Measurements from ENCODE around the gene MVB12B. TPM values are rescaled to one million over a fixed set of nuclear protein-coding genes. Genes with fewer than 3 reads are reported as not detected.

MVB12B gene
- polyA plus RNA-seq, 1 donor from 2014 or later = 39.5 TPM

GRCh38 chr9:126299706-126300276 lies 26.8 kb upstream of the MVB12B start:
- Histone ChIP-seq H3K9me3 (ENCODE audit: low read length) (no peaks in the 10 kb centered on the region), H2AFZ (ENCODE audit: low read depth, low read length) (no peak overlapping the region), H3K9me2 (ENCODE audit: insufficient read depth, low read length) (no peaks in the 10 kb centered on the region), H3K4me3 (ENCODE audit: low read length) (no peak overlapping the region), H3K79me2 (replicated peaks; ENCODE audit: insufficient read depth, low read length) (no peaks in the 10 kb centered on the region), H4K20me1 (ENCODE audit: insufficient read depth) (no peaks in the 10 kb centered on the region), H3K27ac (ENCODE audit: low read length) (no peak overlapping the region), H3K9ac (ENCODE audit: low read length) (no peak overlapping the region), H3K4me2 (ENCODE audit: low read length) (no peak overlapping the region), H3K36me3 (ENCODE audit: insufficient read depth, low read length) (no peaks in the 10 kb centered on the region), H3F3A (ENCODE audit: insufficient read depth, low read length, poor library complexity, severe bottlenecking) (no peaks in the 10 kb centered on the region), H3K27me3 (ENCODE audit: insufficient read depth, low read depth, low read length) (no peaks in the 10 kb centered on the region)
- TF ChIP-seq EP300 (conservative IDR thresholded peaks at IDR 0.05; ENCODE audit: poor library complexity, severe bottlenecking) (no peak), RAD21 (conservative IDR thresholded peaks at IDR 0.05) (no peak), REST (IDR thresholded peaks at IDR 0.05; ENCODE audit: borderline replicate concordance) (no peak), POLR2AphosphoS5 (IDR thresholded peaks at IDR 0.05) (no peak), EZH2 (IDR thresholded peaks at IDR 0.05; ENCODE audit: borderline replicate concordance, insufficient read depth, low read length, poor library complexity, severe bottlenecking) (no peak), CTCF (IDR thresholded peaks at IDR 0.05; ENCODE audit: poor library complexity, severe bottlenecking) (no peak), TAF1 (IDR thresholded peaks at IDR 0.05; ENCODE audit: low read depth) (no peak), SMC3 (conservative IDR thresholded peaks at IDR 0.05; ENCODE audit: poor library complexity) (no peak), MXI1 (conservative IDR thresholded peaks at IDR 0.05; ENCODE audit: poor library complexity, severe bottlenecking) (no peak)

DNA sequence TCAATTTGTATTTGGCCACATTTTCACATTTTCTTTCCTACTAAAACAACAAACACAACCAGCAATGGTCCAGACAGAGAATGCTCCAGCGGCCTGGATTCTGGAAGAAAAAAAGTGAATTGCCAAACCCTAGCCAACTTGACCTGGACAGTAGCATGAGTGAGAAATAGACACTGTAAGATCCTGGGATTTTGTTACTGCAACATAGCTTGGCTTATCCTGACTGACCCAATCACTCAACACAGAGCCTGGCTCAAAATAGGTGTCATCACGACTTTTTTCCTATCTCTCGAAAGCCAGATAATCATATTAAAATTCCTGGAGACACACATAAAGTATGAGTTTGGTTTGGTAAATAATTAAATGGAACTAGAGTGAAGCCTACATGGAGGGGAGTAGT lies 25.4 kb upstream of the MVB12B start:
- Histone ChIP-seq H3K9me3 (ENCODE audit: low read length) (no peaks in the 10 kb centered on the region), H3K27ac (ENCODE audit: low read length) (no peak overlapping the region), H3K4me2 (ENCODE audit: low read length) (no peak overlapping the region), H3K79me2 (replicated peaks; ENCODE audit: insufficient read depth, low read length) (no peaks in the 10 kb centered on the region), H4K20me1 (ENCODE audit: insufficient read depth) (no peaks in the 10 kb centered on the region), H3F3A (ENCODE audit: insufficient read depth, low read length, poor library complexity, severe bottlenecking) (no peaks in the 10 kb centered on the region), H3K36me3 (ENCODE audit: insufficient read depth, low read length) (no peaks in the 10 kb centered on the region), H3K9ac (ENCODE audit: low read length) (no peak overlapping the region), H3K27me3 (ENCODE audit: insufficient read depth, low read depth, low read length) (no peaks in the 10 kb centered on the region), H2AFZ (ENCODE audit: low read depth, low read length) (no peak overlapping the region), H3K4me3 (ENCODE audit: low read length) (no peak overlapping the region), H3K9me2 (ENCODE audit: insufficient read depth, low read length) (no peaks in the 10 kb centered on the region)
- TF ChIP-seq MXI1 (conservative IDR thresholded peaks at IDR 0.05; ENCODE audit: poor library complexity, severe bottlenecking) (no peak), EP300 (conservative IDR thresholded peaks at IDR 0.05; ENCODE audit: poor library complexity, severe bottlenecking) (no peak), RAD21 (conservative IDR thresholded peaks at IDR 0.05) (no peak), POLR2AphosphoS5 (IDR thresholded peaks at IDR 0.05) (no peak), CTCF (IDR thresholded peaks at IDR 0.05; ENCODE audit: poor library complexity, severe bottlenecking) (no peak), TAF1 (IDR thresholded peaks at IDR 0.05; ENCODE audit: low read depth) (no peak), REST (IDR thresholded peaks at IDR 0.05; ENCODE audit: borderline replicate concordance) (no peak), SMC3 (conservative IDR thresholded peaks at IDR 0.05; ENCODE audit: poor library complexity) (no peak)
